MM.1S (cell line): ENCODE data around the gene TNF.

ENCODE experiments used
- DNase-seq: peaks from one replicate; pipeline ENCODE4 v3.0.0-alpha.2; 2015
- H2AFZ ChIP-seq: fragments of 300-600 bp; sonication (generic); 2 replicates; pipeline ENCODE4 v1.6.0; 2016; ENCODE audit warnings: antibody characterized with exemption, low read length
- H3F3A ChIP-seq: fragments of 300-600 bp; sonication (generic); 2 replicates; pipeline ENCODE4 v1.6.1; 2016; ENCODE audit warnings: mild to moderate bottlenecking, antibody characterized with exemption, low read length, moderate library complexity, mixed read lengths; ENCODE audit not compliant: insufficient read depth
- H3K27ac ChIP-seq: fragments of 300-600 bp; sonication (generic); 2 replicates; pipeline ENCODE4 v1.5.1; 2016; ENCODE audit warnings: mild to moderate bottlenecking, low read length
- H3K27me3 ChIP-seq: fragments of 300-600 bp; sonication (generic); replicated peaks from 2 replicates; pipeline ENCODE4 v1.6.0; 2016; ENCODE audit warnings: low read length; ENCODE audit not compliant: insufficient read depth
- H3K36me3 ChIP-seq: fragments of 300-600 bp; sonication (generic); replicated peaks from 2 replicates; pipeline ENCODE4 v1.6.1; 2016; ENCODE audit warnings: mild to moderate bottlenecking, low read length, mixed read lengths; ENCODE audit not compliant: insufficient read depth
- H3K4me1 ChIP-seq: fragments of 300-600 bp; sonication (generic); 2 replicates; pipeline ENCODE4 v1.6.1; 2016; ENCODE audit warnings: low read length, mixed read lengths
- H3K4me2 ChIP-seq: fragments of 300-600 bp; sonication (generic); 2 replicates; pipeline ENCODE4 v1.6.0; 2016; ENCODE audit warnings: low read depth, low read length
- H3K4me3 ChIP-seq: fragments of 300-600 bp; sonication (generic); 2 replicates; pipeline ENCODE4 v1.5.1; 2016; ENCODE audit warnings: low read length, mixed read lengths
- H3K79me2 ChIP-seq: fragments of 300-600 bp; sonication (generic); 2 replicates; pipeline ENCODE4 v1.6.1; 2016; ENCODE audit warnings: mixed run types, low read length, mixed read lengths
- H3K9ac ChIP-seq: fragments of 300-600 bp; sonication (generic); 2 replicates; pipeline ENCODE4 v1.6.1; 2016; ENCODE audit warnings: low read length, mixed read lengths
- H3K9me2 ChIP-seq: fragments of 300-600 bp; sonication (generic); replicated peaks from 2 replicates; pipeline ENCODE4 v1.6.1; 2016; ENCODE audit warnings: mild to moderate bottlenecking, low read length, mixed read lengths; ENCODE audit not compliant: insufficient read depth
- H3K9me3 ChIP-seq: fragments of 300-600 bp; sonication (generic); replicated peaks from 2 replicates; pipeline ENCODE4 v1.6.1; 2016; ENCODE audit warnings: mild to moderate bottlenecking, low read length, mixed read lengths; ENCODE audit not compliant: insufficient read depth
- H4K20me1 ChIP-seq: fragments of 300-600 bp; sonication (generic); 2 replicates; pipeline ENCODE4 v1.6.1; 2016; ENCODE audit warnings: mild to moderate bottlenecking, low read length, moderate library complexity, mixed read lengths; ENCODE audit not compliant: insufficient read depth
- CTCF ChIP-seq: fragments of 300-600 bp; sonication (generic); IDR thresholded peaks from 2 replicates; pipeline ENCODE4 v1.5.1; 2016; ENCODE audit warnings: antibody characterized with exemption, low read length, mixed read lengths
- EZH2 ChIP-seq: fragments of 300-600 bp; sonication (generic); optimal IDR thresholded peaks from 2 replicates; pipeline ENCODE3; 2017; ENCODE audit warnings: low read depth, mild to moderate bottlenecking, antibody characterized with exemption, low read length, mixed read lengths
- EZH2phosphoT487 ChIP-seq: fragments of 300-600 bp; sonication (generic); IDR thresholded peaks from 2 replicates; pipeline ENCODE4 v1.6.1; 2018; ENCODE audit warnings: antibody characterized with exemption, low read length

Gene TNF

DNA sequence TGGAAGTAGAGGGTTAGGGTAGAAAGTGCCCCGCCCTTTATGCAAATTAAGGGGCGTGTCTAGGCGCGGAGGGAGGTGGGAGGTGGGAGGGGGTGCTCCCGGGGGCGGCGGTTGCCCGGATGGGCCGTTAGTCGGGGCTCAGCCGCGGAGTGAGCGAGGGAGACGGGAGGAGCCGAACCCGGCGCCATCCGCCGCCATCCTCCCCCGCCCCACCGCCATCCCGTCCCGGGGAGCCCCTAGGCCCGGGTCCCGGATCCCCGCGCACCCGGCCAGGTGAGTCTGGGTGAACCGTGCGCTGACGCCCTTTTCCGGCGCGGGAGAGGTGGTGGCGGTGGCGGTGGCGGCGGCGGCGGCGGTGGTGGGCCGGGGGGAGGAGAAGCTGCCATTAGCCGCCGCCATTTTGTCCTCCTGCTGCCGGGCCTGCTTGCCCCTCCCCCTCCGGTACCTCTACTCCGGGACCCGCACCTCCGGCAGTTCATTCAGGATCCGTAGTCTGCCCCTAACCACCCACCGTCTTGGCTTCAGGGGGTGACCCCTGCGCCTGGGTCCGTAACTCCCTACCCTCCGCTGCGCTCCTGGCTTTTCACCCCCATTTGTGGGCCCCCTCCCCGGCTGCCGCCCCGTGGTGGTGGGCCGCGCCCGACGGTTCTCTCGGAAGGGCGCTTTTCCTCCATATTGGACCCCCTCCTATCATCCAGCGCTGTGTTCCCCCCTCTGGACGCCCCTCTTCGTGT, 45.4 kb downstream of the TNF start, which contains the start of gene PRRC2A:
Gene PRRC2A, plus strand, starts transcription at position 130 of the 734 bp plus-strand sequence. CDS start 2,075 bp downstream, outside the sequence.
- DNase-seq, result no peak
- peaks cover 8% of the 10 kb centered on the region; the same call in 1 of the 2 replicates for H3K4me1 ChIP-seq
- no peaks in the 10 kb centered on the region for H3K9me2 ChIP-seq
- H3K4me3 ChIP-seq, result peak within 1 kb of the TSS; percentile 95
- H3F3A ChIP-seq, result peaks cover 7% of the 10 kb centered on the region; the same call in 1 of the 2 replicates
- peaks cover 4% of the 10 kb centered on the region; the same call in 1 of the 2 replicates for H3K36me3 ChIP-seq
- H3K79me2 ChIP-seq, result peaks cover 52% of the 10 kb centered on the region
- no peaks in the 10 kb centered on the region for H4K20me1 ChIP-seq
- TF ChIP-seq EZH2, result no peak
- no peak for TF ChIP-seq CTCF
- no peak for TF ChIP-seq EZH2phosphoT487
- H3K27me3 ChIP-seq, result no peaks in the 10 kb centered on the region
- peak within 1 kb of the TSS; percentile 71 for H3K4me2 ChIP-seq
- H3K9ac ChIP-seq, result peak within 1 kb of the TSS; percentile 97
- H3K27ac ChIP-seq, result peak within 1 kb of the TSS; percentile 99
- no peaks in the 10 kb centered on the region for H3K9me3 ChIP-seq
- H2AFZ ChIP-seq, result peak within 1 kb of the TSS; percentile 63

DNA sequence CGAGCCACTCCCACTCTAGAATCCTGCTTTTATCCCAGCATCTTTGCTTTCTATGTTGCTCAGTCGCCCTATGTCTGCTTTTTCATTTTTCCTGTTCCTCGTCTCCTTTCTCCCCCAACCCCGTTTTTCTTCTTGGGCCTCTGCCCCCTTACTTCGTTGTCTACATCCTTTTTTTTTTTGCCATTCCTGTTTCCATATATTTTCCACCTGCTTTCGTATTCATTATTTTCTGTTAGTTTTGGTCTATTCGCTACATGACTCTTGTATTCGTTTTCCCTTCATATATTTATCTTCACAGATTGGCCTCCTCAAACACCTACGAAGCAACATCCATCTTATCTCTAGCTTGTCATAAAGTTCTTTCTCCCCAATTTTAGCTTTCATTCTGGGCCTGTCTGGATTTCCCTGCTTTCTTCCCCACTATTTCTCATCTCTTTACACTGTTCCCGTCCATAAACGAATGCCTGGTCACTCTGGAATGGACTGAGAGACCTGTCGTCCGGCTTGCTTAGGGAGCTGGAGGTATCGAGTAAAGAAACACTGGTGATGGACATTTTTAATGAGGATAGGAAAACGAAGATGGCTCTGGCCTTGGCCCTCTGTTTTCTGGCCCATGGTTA, 46.1 kb downstream of the TNF start:
- H3K4me1 ChIP-seq, result peaks cover 8% of the 10 kb centered on the region; the same call in 1 of the 2 replicates
- H3F3A ChIP-seq, result peaks cover 7% of the 10 kb centered on the region; the same call in 1 of the 2 replicates
- no peaks in the 10 kb centered on the region for H3K9me2 ChIP-seq
- no peaks in the 10 kb centered on the region for H4K20me1 ChIP-seq
- H3K4me3 ChIP-seq, result peak overlapping the region; percentile 95
- peak overlapping the region; percentile 51; the same call in 1 of the 2 replicates for H2AFZ ChIP-seq
- no peaks in the 10 kb centered on the region for H3K27me3 ChIP-seq
- DNase-seq, result no peak
- no peak for TF ChIP-seq EZH2
- TF ChIP-seq EZH2phosphoT487, result no peak
- no peak for TF ChIP-seq CTCF
- peak overlapping the region; percentile 97 for H3K9ac ChIP-seq
- no peaks in the 10 kb centered on the region for H3K9me3 ChIP-seq
- peaks cover 8% of the 10 kb centered on the region; the same call in 1 of the 2 replicates for H3K36me3 ChIP-seq
- peak overlapping the region; percentile 59; the same call in 1 of the 2 replicates for H3K27ac ChIP-seq
- H3K4me2 ChIP-seq, result peak overlapping the region; percentile 71
- H3K79me2 ChIP-seq, result peaks cover 59% of the 10 kb centered on the region

DNA sequence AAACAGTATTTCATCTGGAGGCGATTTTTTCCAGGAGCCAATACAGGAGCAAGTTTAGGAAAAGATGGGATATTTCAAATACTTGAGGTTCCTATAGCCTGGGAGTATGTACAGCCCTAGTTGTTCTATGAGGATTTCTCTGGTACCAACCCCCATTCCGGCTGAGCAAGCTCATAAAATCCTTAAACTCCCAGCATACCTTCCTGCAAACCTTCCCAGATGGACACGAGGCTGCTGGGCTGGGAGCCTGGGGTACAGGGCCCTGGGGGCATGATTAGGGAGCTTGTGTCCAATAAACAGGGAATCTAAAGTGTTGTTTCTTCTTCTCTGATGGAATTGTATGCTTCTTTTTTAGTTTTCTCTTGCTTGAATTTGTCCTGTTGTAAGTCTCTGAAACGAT, 46.6 kb downstream of the TNF start:
- no peak for TF ChIP-seq CTCF
- no peak for TF ChIP-seq EZH2
- TF ChIP-seq EZH2phosphoT487, result no peak
- peak overlapping the region; percentile 97 for H3K9ac ChIP-seq
- H3K9me3 ChIP-seq, result no peaks in the 10 kb centered on the region
- peaks cover 7% of the 10 kb centered on the region; the same call in 1 of the 2 replicates for H3F3A ChIP-seq
- peaks cover 10% of the 10 kb centered on the region; the same call in 1 of the 2 replicates for H3K36me3 ChIP-seq
- no peak overlapping the region for H2AFZ ChIP-seq
- H3K4me1 ChIP-seq, result peaks cover 8% of the 10 kb centered on the region; the same call in 1 of the 2 replicates
- H3K9me2 ChIP-seq, result no peaks in the 10 kb centered on the region
- H3K79me2 ChIP-seq, result peaks cover 64% of the 10 kb centered on the region
- no peak overlapping the region for H3K27ac ChIP-seq
- no peaks in the 10 kb centered on the region for H4K20me1 ChIP-seq
- H3K27me3 ChIP-seq, result no peaks in the 10 kb centered on the region
- H3K4me2 ChIP-seq, result peak overlapping the region; percentile 71
- DNase-seq, result no peak
- H3K4me3 ChIP-seq, result peak overlapping the region; percentile 95
